ENCODE results near the gene FUBP1.

The FUBP1 gene

GRCh38 chr1:77991638-77992037, 12.8 kb upstream of the FUBP1 start:
- H3K27me3 ChIP-seq (ENCODE audit: control insufficient read depth, low read length): no peaks in the 10 kb centered on the region
- no peak overlapping the region for H3K4me3 ChIP-seq (ENCODE audit: low read length)
- H4K20me1 ChIP-seq (ENCODE audit: control insufficient read depth, insufficient read depth, low read depth, low read length): no peaks in the 10 kb centered on the region
- no peaks in the 10 kb centered on the region for H3K9me3 ChIP-seq (ENCODE audit: control insufficient read depth, insufficient read depth, low read length)
- no peak overlapping the region for H3K27ac ChIP-seq (ENCODE audit: low read depth, low read length)
- H3K36me3 ChIP-seq (ENCODE audit: control insufficient read depth, low read length): peaks cover 16% of the 10 kb centered on the region
- no peak for TF ChIP-seq EZH2phosphoT487 (IDR thresholded peaks at IDR 0.05; ENCODE audit: borderline replicate concordance, low read length)
- no peak for TF ChIP-seq CTCF (IDR thresholded peaks at IDR 0.05; ENCODE audit: low read depth, low read length, poor library complexity, severe bottlenecking)
- no peaks in the 10 kb centered on the region for H3K9me2 ChIP-seq (replicated peaks; ENCODE audit: control insufficient read depth, low read length)
- H3K4me2 ChIP-seq (ENCODE audit: low read length): no peak overlapping the region
- peaks cover 53% of the 10 kb centered on the region for H3K79me2 ChIP-seq (ENCODE audit: control insufficient read depth, low read length)
- H3K4me1 ChIP-seq (ENCODE audit: control insufficient read depth, low read length): peaks cover 4% of the 10 kb centered on the region; the same call in 1 of the 2 replicates
- peaks cover 11% of the 10 kb centered on the region; the same call in 1 of the 2 replicates for H3F3A ChIP-seq (ENCODE audit: control insufficient read depth, insufficient read depth)

- no peaks in the 10 kb centered on the region for H4K20me1 ChIP-seq (ENCODE audit: control insufficient read depth, insufficient read depth, low read depth, low read length)
- TF ChIP-seq CTCF (IDR thresholded peaks at IDR 0.05; ENCODE audit: low read depth, low read length, poor library complexity, severe bottlenecking) (no peak), EZH2phosphoT487 (IDR thresholded peaks at IDR 0.05; ENCODE audit: borderline replicate concordance, low read length) (no peak)
- H3K9me2 ChIP-seq (replicated peaks; ENCODE audit: control insufficient read depth, low read length): no peaks in the 10 kb centered on the region
- no peak overlapping the region for H3K27ac ChIP-seq (ENCODE audit: low read depth, low read length)
- H3K4me3 ChIP-seq (ENCODE audit: low read length): no peak overlapping the region
- peaks cover 19% of the 10 kb centered on the region for H3K36me3 ChIP-seq (ENCODE audit: control insufficient read depth, low read length)
- peaks cover 8% of the 10 kb centered on the region; the same call in 1 of the 2 replicates for H3F3A ChIP-seq (ENCODE audit: control insufficient read depth, insufficient read depth)
- H3K4me1 ChIP-seq (ENCODE audit: control insufficient read depth, low read length): peaks cover 4% of the 10 kb centered on the region; the same call in 1 of the 2 replicates
- H3K27me3 ChIP-seq (ENCODE audit: control insufficient read depth, low read length): no peaks in the 10 kb centered on the region
- no peak overlapping the region for H3K4me2 ChIP-seq (ENCODE audit: low read length)
- peaks cover 61% of the 10 kb centered on the region for H3K79me2 ChIP-seq (ENCODE audit: control insufficient read depth, low read length)
- H3K9me3 ChIP-seq (ENCODE audit: control insufficient read depth, insufficient read depth, low read length): no peaks in the 10 kb centered on the region
Measured at GRCh38 chr1:77990629-77991204, 11.8 kb upstream of the FUBP1 start.

GRCh38 chr1:77989744-77990143, 10.9 kb upstream of the FUBP1 start:
- H3K9me3 ChIP-seq (ENCODE audit: control insufficient read depth, insufficient read depth, low read length): no peaks in the 10 kb centered on the region
- H3K4me3 ChIP-seq (ENCODE audit: low read length): no peak overlapping the region
- H4K20me1 ChIP-seq (ENCODE audit: control insufficient read depth, insufficient read depth, low read depth, low read length): no peaks in the 10 kb centered on the region
- H3K27ac ChIP-seq (ENCODE audit: low read depth, low read length): no peak overlapping the region
- no peaks in the 10 kb centered on the region for H3K9me2 ChIP-seq (replicated peaks; ENCODE audit: control insufficient read depth, low read length)
- no peak overlapping the region for H3K4me2 ChIP-seq (ENCODE audit: low read length)
- H3K4me1 ChIP-seq (ENCODE audit: control insufficient read depth, low read length): peaks cover 4% of the 10 kb centered on the region; the same call in 1 of the 2 replicates
- H3K79me2 ChIP-seq (ENCODE audit: control insufficient read depth, low read length): peaks cover 69% of the 10 kb centered on the region
- H3K27me3 ChIP-seq (ENCODE audit: control insufficient read depth, low read length): no peaks in the 10 kb centered on the region
- TF ChIP-seq CTCF (IDR thresholded peaks at IDR 0.05; ENCODE audit: low read depth, low read length, poor library complexity, severe bottlenecking) (no peak), EZH2phosphoT487 (IDR thresholded peaks at IDR 0.05; ENCODE audit: borderline replicate concordance, low read length) (no peak)
- H3K36me3 ChIP-seq (ENCODE audit: control insufficient read depth, low read length): peaks cover 24% of the 10 kb centered on the region
- peaks cover 6% of the 10 kb centered on the region; the same call in 1 of the 2 replicates for H3F3A ChIP-seq (ENCODE audit: control insufficient read depth, insufficient read depth)
